Measurements from ENCODE around the gene TACO1.

Gene TACO1

GRCh38 chr17:63634816-63635215 is 34.1 kb downstream of the TACO1 start:
- no peak overlapping the region for H3K4me3 ChIP-seq (replicated peaks in 1 of 2; ENCODE audit: low read depth in 2 of 2, low read length in 2 of 2)
- TF ChIP-seq CTCF (IDR thresholded peaks at IDR 0.05; ENCODE audit: low read depth, low read length), result no peak

GRCh38 chr17:63635290-63635689 is 34.6 kb downstream of the TACO1 start:
- DNase-seq (ENCODE audit: low read depth in 2 of 2), result no peak
- TF ChIP-seq CTCF (IDR thresholded peaks at IDR 0.05; ENCODE audit: low read depth, low read length), result no peak
- no peak overlapping the region for H3K4me3 ChIP-seq (replicated peaks in 1 of 2; ENCODE audit: low read depth in 2 of 2, low read length in 2 of 2)

More at GRCh38 chr17:63634816-63635215, 34.1 kb downstream of the TACO1 start:
- no peak for DNase-seq (ENCODE audit: low read depth in 2 of 2)

GRCh38 chr17:63635787-63636186 is 35.1 kb downstream of the TACO1 start:
- H3K4me3 ChIP-seq (replicated peaks in 1 of 2; ENCODE audit: low read depth in 2 of 2, low read length in 2 of 2), result no peak overlapping the region
- TF ChIP-seq CTCF (IDR thresholded peaks at IDR 0.05; ENCODE audit: low read depth, low read length), result no peak
- no peak for DNase-seq (ENCODE audit: low read depth in 2 of 2)

GRCh38 chr17:63639125-63639524 is 38.4 kb downstream of the TACO1 start:
- DNase-seq (ENCODE audit: low read depth in 2 of 2), result no peak
- no peak for TF ChIP-seq CTCF (IDR thresholded peaks at IDR 0.05; ENCODE audit: low read depth, low read length)
- no peak overlapping the region for H3K4me3 ChIP-seq (replicated peaks in 1 of 2; ENCODE audit: low read depth in 2 of 2, low read length in 2 of 2)

- no peak for DNase-seq (ENCODE audit: low read depth in 2 of 2)
- no peak overlapping the region for H3K4me3 ChIP-seq (replicated peaks in 1 of 2; ENCODE audit: low read depth in 2 of 2, low read length in 2 of 2)
- TF ChIP-seq CTCF (IDR thresholded peaks at IDR 0.05; ENCODE audit: low read depth, low read length), result no peak
Observed at GRCh38 chr17:63640038-63640437, 39.3 kb downstream of the TACO1 start.

- TF ChIP-seq CTCF (IDR thresholded peaks at IDR 0.05; ENCODE audit: low read depth, low read length), result no peak
- no peak for DNase-seq (ENCODE audit: low read depth in 2 of 2)
- no peak overlapping the region for H3K4me3 ChIP-seq (replicated peaks in 1 of 2; ENCODE audit: low read depth in 2 of 2, low read length in 2 of 2)
Observed at GRCh38 chr17:63641692-63642448, 41.2 kb downstream of the TACO1 start.

GRCh38 chr17:63644846-63645245 is 44.2 kb downstream of the TACO1 start:
- no peak for DNase-seq (ENCODE audit: low read depth in 2 of 2)
- no peak for TF ChIP-seq CTCF (IDR thresholded peaks at IDR 0.05; ENCODE audit: low read depth, low read length)
- no peak overlapping the region for H3K4me3 ChIP-seq (replicated peaks in 1 of 2; ENCODE audit: low read depth in 2 of 2, low read length in 2 of 2)

All from cardiac fibroblast (primary cell).